Measurements from ENCODE around the gene TSPAN10. TPM values are rescaled to one million over a fixed set of nuclear protein-coding genes. Genes with fewer than 3 reads are reported as not detected.
"Not testable (repeated sequence)": the region's sequence is repeated elsewhere in the genome, so short reads cannot be mapped to it uniquely, and the experiment has no call there.

The TSPAN10 gene
- total and polyA plus RNA-seq, 4 donors = 0.61 to 4.7 (median 1.1) TPM

DNA sequence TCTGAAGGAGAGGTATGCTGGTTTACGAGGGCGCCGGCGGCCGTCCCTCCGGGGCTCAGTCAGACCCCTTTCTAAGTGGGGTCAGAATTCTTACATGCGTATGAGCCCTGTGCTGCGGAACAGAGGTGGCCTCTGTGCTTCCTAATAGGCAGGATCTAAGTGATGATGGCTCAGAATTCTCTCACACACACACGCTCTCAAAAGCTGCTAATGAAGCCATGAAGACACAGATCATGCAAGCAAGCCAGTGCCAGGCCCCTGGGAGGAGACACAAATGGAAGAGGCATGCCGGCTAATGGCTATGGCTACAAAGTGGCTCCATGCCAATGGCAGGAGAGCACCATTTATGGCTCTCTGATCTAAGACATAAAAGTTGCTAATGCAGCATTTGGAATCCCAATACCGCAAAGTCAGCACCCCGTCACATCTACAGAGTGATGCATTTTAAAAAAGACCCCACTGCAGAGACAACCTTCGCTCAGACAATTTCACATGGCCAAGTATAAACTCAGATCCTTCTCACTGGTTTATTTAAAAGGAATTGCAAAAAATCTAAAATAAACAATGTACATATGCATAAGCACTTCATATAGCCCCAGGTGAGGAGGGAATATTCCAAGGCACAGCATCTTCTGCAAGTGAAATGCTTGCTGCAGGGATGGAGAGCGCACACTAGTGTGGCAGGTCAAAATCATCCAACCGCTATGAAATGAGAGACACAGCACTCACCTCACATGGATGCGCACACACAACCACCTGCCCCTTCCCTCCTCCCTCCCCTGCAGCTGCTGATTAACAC, 24.6 kb upstream of the TSPAN10 start:
- no peaks in the 10 kb centered on the region for H3K27me3 ChIP-seq (ENCODE audit: control insufficient read depth in 3 of 3, insufficient read depth in 3 of 3, low read length in 2 of 3)
- peaks cover 15 to 47% (median 25%) of the 10 kb centered on the region in 4 donors for H3K36me3 ChIP-seq (ENCODE audit: control insufficient read depth in 4 of 4, insufficient read depth in 4 of 4, low read length in 4 of 4)
- no peak overlapping the region for H3K4me3 ChIP-seq
- no peak overlapping the region for H3K27ac ChIP-seq (ENCODE audit: low read depth in 1 of 2, low read length in 1 of 2)
- no peaks in the 10 kb centered on the region for H3K9me3 ChIP-seq (ENCODE audit: control insufficient read depth in 4 of 4, insufficient read depth in 3 of 4, low read length in 3 of 4)
- H3K4me1 ChIP-seq (ENCODE audit: control insufficient read depth in 5 of 5, insufficient read depth in 5 of 5, low read length in 5 of 5) = peaks cover 0 to 5% (median 0%) of the 10 kb centered on the region in 5 donors
- no peak for TF ChIP-seq CTCF (IDR thresholded peaks at IDR 0.05; ENCODE audit: control extremely low read depth, extremely low read depth)
- ATAC-seq (ENCODE audit: insufficient read depth, low FRiP score) (no peak), DNase-seq (no peak)
- no peak overlapping the region for H3K9ac ChIP-seq (ENCODE audit: insufficient read depth in 1 of 2, low read length in 2 of 2)
- WGBS, 2 donors = 88 to 90% methylated on average over 16 of the region's 16 CpGs

- TF ChIP-seq CTCF (IDR thresholded peaks at IDR 0.05; ENCODE audit: control extremely low read depth, extremely low read depth) = no peak
- no peak for DNase-seq
- 93 to 96% methylated on average over 4 of the region's 4 CpGs for WGBS, 2 donors
- Histone ChIP-seq H3K4me1 (ENCODE audit: control insufficient read depth in 5 of 5, insufficient read depth in 5 of 5, low read length in 5 of 5) (peaks cover 0 to 5% (median 1%) of the 10 kb centered on the region in 5 donors), H3K9ac (ENCODE audit: insufficient read depth in 1 of 2, low read length in 2 of 2) (no peak overlapping the region), H3K36me3 (ENCODE audit: control insufficient read depth in 4 of 4, insufficient read depth in 4 of 4, low read length in 4 of 4) (peaks cover 0 to 32% (median 15%) of the 10 kb centered on the region in 4 donors), H3K4me3 (no peak overlapping the region), H3K27me3 (ENCODE audit: control insufficient read depth in 3 of 3, insufficient read depth in 3 of 3, low read length in 2 of 3) (no peaks in the 10 kb centered on the region), H3K9me3 (ENCODE audit: control insufficient read depth in 4 of 4, insufficient read depth in 3 of 4, low read length in 3 of 4) (no peaks in the 10 kb centered on the region), H3K27ac (ENCODE audit: low read depth in 1 of 2, low read length in 1 of 2) (no peak overlapping the region)
- no peak for ATAC-seq (ENCODE audit: insufficient read depth, low FRiP score)
Observed at GRCh38 chr17:81615401-81615930, 21.5 kb upstream of the TSPAN10 start.

DNA sequence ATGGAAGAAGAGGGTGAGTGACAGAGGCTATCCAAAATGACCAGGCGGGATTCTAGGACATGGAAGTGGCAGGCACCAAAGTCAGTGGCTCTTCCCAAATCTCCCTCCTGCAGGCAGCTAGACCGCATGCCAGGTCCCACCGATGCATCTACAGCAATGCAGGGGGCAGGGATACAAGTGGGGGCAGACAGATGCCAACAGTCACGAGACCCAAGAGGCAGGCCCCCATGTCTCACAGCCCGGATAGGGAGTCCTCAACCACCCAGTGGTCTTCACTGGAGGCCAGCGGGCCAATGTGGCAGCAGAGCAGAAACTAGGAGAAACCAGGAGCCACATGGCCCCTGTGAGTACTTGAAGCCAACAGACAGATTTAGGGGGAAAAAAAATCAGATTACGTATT, 20.1 kb upstream of the TSPAN10 start:
- TF ChIP-seq CTCF (IDR thresholded peaks at IDR 0.05; ENCODE audit: control extremely low read depth, extremely low read depth) = no peak
- H3K36me3 ChIP-seq (ENCODE audit: control insufficient read depth in 4 of 4, insufficient read depth in 4 of 4, low read length in 4 of 4) = peaks cover 4 to 39% (median 27%) of the 10 kb centered on the region in 4 donors
- no peak overlapping the region for H3K4me3 ChIP-seq
- no peak overlapping the region for H3K27ac ChIP-seq (ENCODE audit: low read depth in 1 of 2, low read length in 1 of 2)
- 60 to 78% methylated on average over 7 of the region's 7 CpGs for WGBS, 2 donors
- DNase-seq = no peak
- H3K9ac ChIP-seq (ENCODE audit: insufficient read depth in 1 of 2, low read length in 2 of 2) = no peak overlapping the region
- peaks cover 0 to 12% (median 8%) of the 10 kb centered on the region in 5 donors for H3K4me1 ChIP-seq (ENCODE audit: control insufficient read depth in 5 of 5, insufficient read depth in 5 of 5, low read length in 5 of 5)
- no peaks in the 10 kb centered on the region for H3K9me3 ChIP-seq (ENCODE audit: control insufficient read depth in 4 of 4, insufficient read depth in 3 of 4, low read length in 3 of 4)
- H3K27me3 ChIP-seq (ENCODE audit: control insufficient read depth in 3 of 3, insufficient read depth in 3 of 3, low read length in 2 of 3) = no peaks in the 10 kb centered on the region
- ATAC-seq (ENCODE audit: insufficient read depth, low FRiP score) = no peak

GRCh38 chr17:81618307-81618706, 18.7 kb upstream of the TSPAN10 start:
- not testable (repeated sequence) for H3K4me3 ChIP-seq; DNase-seq; H3K9me3 ChIP-seq (ENCODE audit: control insufficient read depth in 4 of 4, insufficient read depth in 3 of 4, low read length in 3 of 4); H3K27me3 ChIP-seq (ENCODE audit: control insufficient read depth in 3 of 3, insufficient read depth in 3 of 3, low read length in 2 of 3); H3K9ac ChIP-seq (ENCODE audit: insufficient read depth in 1 of 2, low read length in 2 of 2); ATAC-seq (ENCODE audit: insufficient read depth, low FRiP score); H3K27ac ChIP-seq (ENCODE audit: low read depth in 1 of 2, low read length in 1 of 2)
- WGBS, 2 donors = 98 to 99% methylated on average over 19 to 31 of the region's 36 CpGs
- Histone ChIP-seq H3K4me1 (ENCODE audit: control insufficient read depth in 5 of 5, insufficient read depth in 5 of 5, low read length in 5 of 5) (peaks cover 0 to 15% (median 12%) of the 10 kb centered on the region in 5 donors), H3K36me3 (ENCODE audit: control insufficient read depth in 4 of 4, insufficient read depth in 4 of 4, low read length in 4 of 4) (peaks cover 10 to 38% (median 24%) of the 10 kb centered on the region in 4 donors)
